Measurements from ENCODE around the gene PDCD11.

DNA sequence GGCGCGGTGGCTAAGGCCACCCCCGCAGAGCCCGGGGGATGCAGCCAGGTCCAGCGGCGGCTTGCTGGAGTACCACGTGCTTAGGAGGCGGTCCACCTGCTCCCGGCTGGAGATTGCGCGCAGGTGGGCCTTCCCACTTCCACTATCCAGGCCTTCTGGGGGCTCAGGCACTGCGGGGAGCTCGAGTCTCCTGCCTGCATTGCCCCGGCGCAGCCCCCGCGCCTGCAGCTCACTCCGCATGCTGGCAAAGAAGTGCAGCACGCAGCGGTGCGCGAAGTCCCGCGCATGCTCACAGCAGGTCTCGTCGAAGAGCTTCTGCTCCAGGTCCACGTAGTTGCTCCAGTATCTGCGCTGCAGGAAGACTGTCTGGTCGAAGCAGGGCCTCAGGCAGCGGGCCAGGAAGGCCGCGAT, 76.8 kb downstream of the PDCD11 start:
- TF ChIP-seq, protein P1, sequence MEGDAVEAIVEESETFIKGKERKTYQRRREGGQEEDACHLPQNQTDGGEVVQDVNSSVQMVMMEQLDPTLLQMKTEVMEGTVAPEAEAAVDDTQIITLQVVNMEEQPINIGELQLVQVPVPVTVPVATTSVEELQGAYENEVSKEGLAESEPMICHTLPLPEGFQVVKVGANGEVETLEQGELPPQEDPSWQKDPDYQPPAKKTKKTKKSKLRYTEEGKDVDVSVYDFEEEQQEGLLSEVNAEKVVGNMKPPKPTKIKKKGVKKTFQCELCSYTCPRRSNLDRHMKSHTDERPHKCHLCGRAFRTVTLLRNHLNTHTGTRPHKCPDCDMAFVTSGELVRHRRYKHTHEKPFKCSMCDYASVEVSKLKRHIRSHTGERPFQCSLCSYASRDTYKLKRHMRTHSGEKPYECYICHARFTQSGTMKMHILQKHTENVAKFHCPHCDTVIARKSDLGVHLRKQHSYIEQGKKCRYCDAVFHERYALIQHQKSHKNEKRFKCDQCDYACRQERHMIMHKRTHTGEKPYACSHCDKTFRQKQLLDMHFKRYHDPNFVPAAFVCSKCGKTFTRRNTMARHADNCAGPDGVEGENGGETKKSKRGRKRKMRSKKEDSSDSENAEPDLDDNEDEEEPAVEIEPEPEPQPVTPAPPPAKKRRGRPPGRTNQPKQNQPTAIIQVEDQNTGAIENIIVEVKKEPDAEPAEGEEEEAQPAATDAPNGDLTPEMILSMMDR (IDR thresholded peaks at IDR 0.05), result no peak
- TF ChIP-seq EP300 (IDR thresholded peaks at IDR 0.05), result no peak

All from esophagus muscularis mucosa (tissue), 3 donors.